Hepatic stellate cell (primary cell): ENCODE data around the gene STK32C.
"Not testable (repeated sequence)": the region's sequence is repeated elsewhere in the genome, so short reads cannot be mapped to it uniquely, and the experiment has no call there.

Source experiments
- DNase-seq: peaks from one replicate; pipeline ENCODE4 v3.0.0; 2011; ENCODE audit warnings: low spot score

The STK32C gene

GRCh38 chr10:132337854-132338253 is 30.1 kb upstream of the STK32C start:
- DNase-seq, result not testable (repeated sequence)

DNA sequence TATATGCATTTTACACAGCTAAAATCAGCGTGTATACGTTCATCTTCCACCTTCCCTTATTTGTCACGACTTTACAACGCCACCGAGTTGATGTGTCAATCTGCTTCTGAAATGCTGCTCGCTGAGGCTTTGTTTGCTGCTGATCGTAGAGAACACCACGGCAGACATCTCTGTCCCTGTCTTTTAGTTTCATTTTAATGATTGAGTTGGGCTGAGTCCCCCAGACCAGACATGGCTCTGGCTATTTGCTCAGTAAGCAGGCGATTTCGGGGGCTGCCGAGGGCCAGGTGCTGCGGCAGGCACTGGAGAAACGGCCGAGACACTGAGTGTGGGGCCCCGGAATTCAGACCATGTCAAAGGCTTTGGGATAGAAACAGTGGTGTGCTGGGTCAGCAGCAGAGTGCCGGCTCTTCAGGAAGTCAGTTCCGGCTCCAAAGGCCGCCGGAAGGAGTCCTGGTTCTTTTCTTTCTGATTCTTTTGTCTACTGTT is 29.2 kb upstream of the STK32C start:
- DNase-seq, result peak; percentile 70

GRCh38 chr10:132336064-132336746 is 28.5 kb upstream of the STK32C start:
- DNase-seq, result no peak

DNA sequence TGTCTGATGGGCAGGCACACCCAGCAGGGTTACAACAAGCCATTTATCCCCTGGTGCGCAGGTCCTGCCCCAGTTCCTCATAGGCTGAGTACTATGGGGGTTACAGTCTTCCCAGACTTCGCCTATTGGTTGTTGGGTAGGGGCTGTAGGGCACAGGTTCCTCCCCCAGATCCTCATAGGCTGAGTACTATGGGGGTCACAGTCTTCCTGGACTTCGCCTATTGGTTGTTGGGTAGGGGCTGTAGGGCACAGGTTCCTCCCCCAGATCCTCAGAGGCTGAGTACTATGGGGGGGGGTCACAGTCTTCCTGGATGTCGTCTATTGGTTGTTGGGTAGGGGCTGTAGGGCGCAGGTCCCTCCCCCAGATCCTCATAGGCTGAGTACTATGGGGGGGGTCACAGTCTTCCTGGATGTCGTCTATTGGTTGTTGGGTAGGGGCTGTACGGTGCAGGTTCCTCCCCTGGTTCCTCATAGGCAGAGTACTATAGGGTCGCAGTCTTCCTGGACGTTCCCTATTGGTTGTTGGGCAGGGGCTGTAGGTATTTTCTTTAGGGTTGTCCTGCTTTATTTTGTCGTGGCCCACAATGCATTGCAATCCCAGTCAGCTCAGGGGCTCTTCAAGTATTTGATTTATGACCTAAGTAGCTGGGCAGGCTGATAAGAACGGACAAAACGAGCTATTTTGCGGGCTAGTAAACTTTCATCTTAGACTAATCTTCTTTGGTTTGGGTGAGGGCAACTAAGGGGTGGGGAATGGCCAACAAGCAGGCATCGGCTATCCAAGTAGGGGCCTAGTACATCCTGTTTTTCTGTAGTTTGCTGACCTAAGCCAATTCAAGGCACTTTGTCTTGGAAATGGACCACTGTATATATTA is 27.7 kb upstream of the STK32C start:
- DNase-seq, result no peak

DNA sequence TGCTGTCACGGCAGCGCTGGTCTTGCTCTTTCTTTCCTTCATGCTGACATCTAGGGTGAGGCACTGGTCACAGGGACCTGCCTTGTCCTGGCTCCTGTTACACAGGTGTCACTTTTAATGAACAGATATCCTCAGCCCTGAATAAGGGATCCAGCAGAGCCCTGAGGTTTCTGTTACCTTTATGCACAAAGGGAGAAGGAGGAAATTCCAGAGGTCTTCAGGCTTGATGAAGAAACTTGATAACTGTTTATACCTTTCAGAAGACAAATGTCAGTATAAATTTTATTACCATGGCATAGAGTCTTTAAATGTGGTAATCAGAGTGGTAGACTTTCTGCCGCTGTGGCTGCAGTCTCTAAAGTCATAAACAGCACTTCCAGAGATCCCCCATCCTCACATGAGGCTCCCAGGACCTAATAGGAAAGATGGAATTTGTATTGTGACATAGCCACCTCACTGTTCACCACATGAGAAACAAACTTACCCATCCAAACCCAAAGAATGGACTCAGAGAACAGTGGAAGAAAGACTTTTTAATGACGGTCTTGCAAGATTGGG is 27.0 kb upstream of the STK32C start:
- no peak for DNase-seq

DNA sequence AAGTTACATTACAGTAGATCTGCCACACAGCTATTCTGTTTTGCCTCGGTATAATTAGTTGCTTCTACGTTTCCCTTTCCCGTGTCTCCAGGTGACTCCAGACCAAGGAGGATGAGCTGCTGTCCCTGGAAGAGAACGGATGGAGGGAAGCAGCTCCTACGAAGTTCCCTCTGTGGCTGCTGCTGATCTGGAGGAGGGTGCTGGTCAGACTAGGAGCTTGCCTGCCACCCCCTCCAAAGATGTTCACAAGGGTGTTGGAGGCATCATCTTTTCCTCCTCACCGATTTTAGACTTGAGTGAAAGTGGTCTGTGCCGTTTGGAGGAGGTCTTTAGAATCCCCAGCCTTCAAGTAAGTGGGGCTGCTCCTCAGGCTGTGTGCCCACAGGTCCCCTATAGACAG is 25.6 kb upstream of the STK32C start:
- DNase-seq, result no peak

DNA sequence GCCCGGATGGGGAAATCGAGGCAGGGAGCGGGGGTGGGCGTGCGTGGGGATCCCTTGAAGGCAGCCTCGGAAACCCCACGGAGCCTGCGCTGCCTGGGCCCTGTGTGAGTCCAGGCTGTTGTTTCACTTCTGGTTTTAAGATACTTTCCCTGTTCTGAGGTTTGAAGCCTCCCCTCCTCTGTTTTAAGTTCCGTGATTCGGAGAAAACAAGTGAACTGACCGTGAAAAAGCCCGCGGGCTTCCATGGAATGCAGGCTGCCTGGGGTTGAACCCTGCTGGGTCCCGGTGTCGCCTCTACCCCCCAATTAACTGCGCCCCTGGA is 24.6 kb upstream of the STK32C start:
- no peak for DNase-seq

DNA sequence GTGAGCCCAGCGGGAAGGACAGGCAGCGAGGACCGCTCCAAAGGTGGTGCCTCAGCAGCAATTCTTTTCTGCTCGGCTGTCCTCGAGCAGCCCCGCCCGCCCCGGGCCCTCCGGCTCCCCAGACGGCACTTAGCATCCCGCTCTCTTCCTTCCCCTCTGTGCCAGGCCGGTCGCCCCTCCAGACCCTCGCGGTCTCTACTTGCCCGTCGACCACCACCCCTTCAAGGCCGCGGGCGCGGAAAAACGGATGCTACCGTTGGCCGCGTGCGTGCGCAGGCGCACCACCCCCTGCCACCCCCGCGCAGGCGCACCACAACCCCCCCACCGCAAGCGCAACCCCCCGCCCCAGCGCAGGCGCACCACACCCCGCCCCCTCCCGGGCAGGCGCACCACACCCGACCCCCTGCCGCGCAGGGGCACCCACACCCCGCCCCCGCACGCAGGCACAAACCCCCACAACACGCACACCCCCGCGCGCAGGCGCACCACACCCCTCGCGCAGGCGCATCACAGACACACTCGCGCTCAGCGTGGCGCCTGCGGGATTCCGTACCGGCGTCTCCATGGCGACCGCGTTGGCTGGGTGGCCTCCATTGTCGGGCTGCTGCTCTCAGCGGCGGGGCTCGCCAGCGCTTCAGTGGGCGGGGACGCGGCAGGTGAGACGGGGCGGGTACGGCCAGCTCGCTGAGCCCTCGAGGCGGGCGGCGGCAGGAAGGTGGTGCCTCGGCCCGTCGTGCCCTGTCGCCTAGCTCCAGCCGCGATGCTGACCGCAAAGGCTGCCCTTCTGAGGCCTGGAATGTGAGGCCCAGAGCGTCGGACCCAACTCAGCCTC is 24.1 kb upstream of the STK32C start, which contains the start of gene LRRC27:
Gene LRRC27 (plus strand): TSS at position 593 of the 832 bp plus-strand sequence. CDS start 1,332 bp downstream, outside the sequence.
- peak; percentile 100 for DNase-seq

DNA sequence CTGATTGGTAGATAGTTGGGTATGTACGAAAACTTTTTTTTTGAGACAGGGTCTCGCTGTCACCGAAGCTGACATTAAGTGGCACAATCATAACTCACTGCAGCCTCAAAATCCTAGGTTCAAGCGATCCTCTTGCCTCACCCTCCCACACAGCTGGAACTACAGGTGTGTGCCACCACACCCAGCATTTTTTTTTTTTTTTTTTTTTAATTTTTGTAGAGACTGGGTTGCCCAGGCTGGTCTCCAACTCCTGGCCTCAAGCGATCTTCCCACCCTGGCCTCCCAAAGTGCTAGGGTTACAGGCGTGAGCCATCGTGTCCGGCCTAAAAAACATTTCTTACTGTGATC is 22.7 kb upstream of the STK32C start:
- no peak for DNase-seq

DNA sequence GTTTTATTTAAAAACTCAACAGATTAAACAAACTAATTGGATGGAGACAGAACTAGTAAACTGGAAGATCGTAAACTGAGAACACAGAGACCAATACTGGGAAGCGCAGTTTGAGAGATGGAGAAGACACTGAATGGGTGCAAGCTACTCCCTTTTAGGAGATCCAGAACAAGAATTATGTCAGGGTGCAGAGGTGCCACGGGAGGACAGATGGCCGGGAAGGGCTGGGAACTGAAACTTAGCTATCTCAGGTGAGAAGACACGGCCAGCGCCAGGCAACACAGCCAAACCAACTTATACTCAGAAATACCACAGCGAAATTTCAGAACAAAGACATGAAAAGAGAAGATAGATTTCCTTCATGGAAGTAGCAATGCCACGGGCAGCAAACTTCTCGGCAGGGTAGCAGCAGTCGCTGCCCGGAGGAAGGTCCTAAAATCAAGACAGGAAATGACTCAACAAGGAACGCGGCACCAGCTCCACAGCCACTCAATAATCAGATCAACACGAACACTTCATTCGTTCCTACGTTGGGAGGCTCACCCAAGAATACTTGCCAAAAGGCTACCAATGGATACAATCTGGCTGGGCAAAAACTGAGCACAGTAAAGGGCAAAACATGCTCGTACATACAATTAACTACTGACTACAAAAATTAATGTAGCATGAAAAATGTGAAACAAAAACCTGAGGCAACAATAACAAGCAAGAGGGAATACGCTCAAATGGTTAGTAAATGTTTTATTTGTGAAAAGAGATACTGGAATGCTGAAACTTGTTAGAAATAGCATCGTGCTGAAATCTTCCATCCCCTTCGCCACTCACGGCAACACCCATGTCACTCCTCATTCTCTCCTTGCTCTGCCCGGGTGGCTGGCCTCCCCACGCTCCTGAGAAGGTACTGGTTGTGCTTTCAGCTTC is 22.1 kb upstream of the STK32C start:
- DNase-seq, result no peak

DNA sequence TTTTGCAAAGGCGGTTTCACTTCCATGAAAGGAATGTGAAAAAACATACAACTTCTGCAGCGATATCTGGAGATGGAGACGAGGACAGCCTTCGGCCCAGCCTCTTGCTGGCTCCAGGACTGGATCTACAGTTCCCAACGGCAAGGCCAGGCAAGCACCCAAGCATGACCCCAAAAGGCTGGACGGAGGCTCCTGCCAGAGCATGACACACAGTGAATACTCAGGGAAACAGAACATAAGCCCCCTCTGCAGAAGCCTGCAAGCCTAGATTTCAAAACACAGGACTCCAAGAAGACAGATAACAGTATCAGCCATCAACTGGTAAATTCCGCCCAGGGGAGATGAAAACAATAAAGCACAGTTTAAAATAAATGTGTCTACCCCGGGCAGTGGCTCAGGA is 21.0 kb upstream of the STK32C start:
- DNase-seq, result no peak

- DNase-seq, result no peak
Observed at GRCh38 chr10:132328106-132328505, 20.4 kb upstream of the STK32C start.

DNA sequence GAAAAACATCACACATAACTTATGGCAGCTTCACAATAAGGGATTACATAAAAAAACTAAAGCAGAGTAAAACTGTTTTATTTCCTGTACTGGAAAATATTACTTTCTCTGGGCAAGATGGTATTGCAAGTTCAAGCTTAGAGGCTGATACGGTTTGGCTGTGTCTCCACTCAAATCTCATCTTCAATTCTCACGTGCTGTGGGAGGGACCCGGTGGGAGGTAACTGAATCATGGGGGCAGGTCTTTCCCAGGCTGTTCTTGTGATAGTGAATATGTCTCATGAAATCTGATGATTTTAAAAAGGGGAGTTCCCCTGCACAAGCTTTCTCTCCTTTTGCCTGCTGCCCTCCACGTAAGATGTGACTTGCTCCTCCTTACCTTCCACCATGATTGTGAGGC is 19.2 kb upstream of the STK32C start:
- DNase-seq, result no peak

GRCh38 chr10:132326344-132326889 is 18.7 kb upstream of the STK32C start:
- DNase-seq, result no peak

GRCh38 chr10:132324186-132324585 is 16.4 kb upstream of the STK32C start:
- no peak for DNase-seq

DNA sequence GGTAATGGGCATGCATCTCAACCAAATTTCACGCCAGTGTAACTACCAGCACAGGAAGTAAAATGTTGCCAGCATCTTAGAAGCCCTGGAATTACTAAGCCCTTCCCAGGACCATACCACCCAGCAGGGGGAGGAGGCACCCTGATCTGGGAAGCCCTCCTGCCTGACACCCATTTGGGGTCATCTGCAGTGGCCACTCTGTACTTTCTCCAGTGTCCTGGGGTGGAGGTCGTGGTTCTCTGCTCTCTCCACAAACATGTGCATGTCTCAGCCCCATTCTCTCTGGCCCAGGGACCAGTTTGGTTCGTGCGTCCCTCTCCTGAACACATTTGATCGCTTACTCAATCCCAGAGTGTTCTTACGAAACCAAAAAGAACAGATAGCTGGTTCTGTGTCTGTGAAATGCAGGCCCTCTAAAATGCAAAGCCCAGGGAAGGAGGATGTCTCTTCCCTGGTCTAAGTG is 14.9 kb upstream of the STK32C start:
- no peak for DNase-seq

DNA sequence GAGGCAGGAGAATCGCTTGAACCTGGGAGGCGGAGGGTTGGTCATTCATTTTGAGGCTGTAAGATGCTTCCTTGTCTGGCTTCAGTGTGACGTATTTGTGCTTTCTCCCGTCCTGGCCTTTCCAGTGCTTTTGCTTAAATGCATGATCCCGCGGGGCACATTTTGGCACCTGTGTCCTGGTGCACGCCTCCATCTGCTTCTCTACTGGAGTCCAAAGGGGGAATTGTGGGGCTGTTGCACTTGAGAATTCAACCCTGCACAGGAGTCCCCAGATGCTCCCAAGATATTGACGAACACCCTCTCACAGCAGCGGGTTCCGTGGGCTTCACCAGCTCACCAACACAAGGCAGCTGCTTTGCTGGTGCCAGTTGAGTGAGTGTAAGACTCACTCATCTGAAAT is 14.0 kb upstream of the STK32C start:
- no peak for DNase-seq

DNA sequence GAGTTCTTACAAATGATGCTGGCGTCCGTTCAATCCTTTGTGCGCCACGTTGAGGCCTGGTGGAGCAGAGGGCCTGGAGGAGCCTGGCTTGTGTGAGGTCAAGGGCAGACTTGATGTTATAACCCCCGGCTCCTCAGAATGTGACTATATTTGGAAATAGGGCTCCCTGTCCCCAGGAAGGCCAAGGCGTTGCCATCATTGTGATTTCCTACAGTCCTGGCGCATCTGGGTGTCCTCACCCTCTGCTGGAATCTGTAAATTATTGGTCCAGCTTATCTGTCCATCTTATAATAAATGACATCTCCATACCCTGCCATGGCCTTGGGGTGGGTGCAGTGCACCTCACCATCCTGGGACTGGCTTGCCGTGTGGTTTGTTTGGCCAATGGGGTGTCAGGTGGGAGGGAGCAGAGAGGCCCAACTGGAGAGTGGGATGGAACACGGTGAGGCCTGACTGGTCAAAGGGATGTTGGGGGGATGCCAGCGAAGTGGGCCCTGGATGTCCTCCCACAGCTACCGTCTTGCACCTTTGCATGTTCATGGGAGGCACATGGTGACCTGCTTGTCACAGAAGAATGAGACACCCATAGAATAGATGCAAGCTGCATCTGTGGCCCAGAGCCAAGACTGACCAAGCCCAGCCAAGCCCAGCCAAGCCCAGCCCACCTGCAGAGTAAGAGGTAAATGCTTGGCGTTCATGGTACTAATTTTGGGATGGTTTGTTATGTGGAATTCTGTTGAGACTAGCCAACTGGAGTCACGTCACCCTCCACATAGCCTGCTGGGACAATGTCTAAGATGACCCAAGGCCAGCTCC is 13.1 kb upstream of the STK32C start:
- no peak for DNase-seq

GRCh38 chr10:132319853-132320653 is 12.3 kb upstream of the STK32C start:
- peak; percentile 91 for DNase-seq
